Measurements from ENCODE around the gene RUNX2. TPM values are rescaled to one million over a fixed set of nuclear protein-coding genes. Genes with fewer than 3 reads are reported as not detected.

RUNX2 gene
- polyA plus RNA-seq, 1 of the 3 experiments (the other 2 are of a cell fraction), result 4.4 TPM

DNA sequence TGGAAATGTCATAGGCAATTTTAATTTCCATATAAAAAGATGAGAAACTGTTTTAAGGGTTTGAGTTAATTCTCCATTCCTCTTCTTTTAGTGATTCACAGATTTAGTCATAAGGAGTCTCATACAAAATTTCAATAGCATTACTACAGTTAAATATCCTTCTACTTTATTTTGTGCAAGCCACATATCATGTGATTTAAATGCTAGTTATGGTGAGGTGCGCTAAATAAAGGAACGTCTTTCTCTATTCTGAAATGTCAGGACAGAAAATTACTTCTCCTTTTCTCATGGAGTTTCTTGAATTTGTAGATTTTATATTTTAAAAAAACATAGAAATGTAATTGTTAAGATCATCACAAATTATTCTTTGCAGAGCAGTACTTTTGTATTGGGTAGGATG is 99.6 kb downstream of the RUNX2 start:
- H4K20me1 ChIP-seq (ENCODE audit: insufficient read depth), result no peaks in the 10 kb centered on the region
- POLR2A ChIA-PET, result no interaction called here
- 69% methylated on average over 2 of the region's 2 CpGs for WGBS (ENCODE audit: low lambda C conversion rate)
- no peaks in the 10 kb centered on the region for H3K27me3 ChIP-seq (ENCODE audit: insufficient read depth)
- no peak for DNase-seq
- H3K79me2 ChIP-seq (ENCODE audit: insufficient read depth), result peaks cover 35% of the 10 kb centered on the region
- TF ChIP-seq, protein P1, sequence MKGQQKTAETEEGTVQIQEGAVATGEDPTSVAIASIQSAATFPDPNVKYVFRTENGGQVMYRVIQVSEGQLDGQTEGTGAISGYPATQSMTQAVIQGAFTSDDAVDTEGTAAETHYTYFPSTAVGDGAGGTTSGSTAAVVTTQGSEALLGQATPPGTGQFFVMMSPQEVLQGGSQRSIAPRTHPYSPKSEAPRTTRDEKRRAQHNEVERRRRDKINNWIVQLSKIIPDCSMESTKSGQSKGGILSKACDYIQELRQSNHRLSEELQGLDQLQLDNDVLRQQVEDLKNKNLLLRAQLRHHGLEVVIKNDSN (IDR thresholded peaks at IDR 0.05; ENCODE audit: borderline replicate concordance, low read depth), result no peak
- TF ChIP-seq ELF1 (IDR thresholded peaks at IDR 0.05), result no peak
- TF ChIP-seq RXRA (IDR thresholded peaks at IDR 0.05; ENCODE audit: borderline replicate concordance, low read depth), result no peak
- CTCF ChIA-PET, result no interaction called here
- no peak overlapping the region for H2AFZ ChIP-seq (ENCODE audit: low read depth)
- peaks cover 15% of the 10 kb centered on the region for H3F3A ChIP-seq (replicated peaks; ENCODE audit: insufficient read depth)
- no peak overlapping the region for H3K9ac ChIP-seq
- no peak overlapping the region for H3K4me3 ChIP-seq (ENCODE audit: low read depth in 2 of 2, low read length in 1 of 2)
- H3K36me3 ChIP-seq (replicated peaks in 1 of 2; ENCODE audit: control insufficient read depth in 1 of 2, insufficient read depth in 2 of 2, low read length in 1 of 2), result no peaks in the 10 kb centered on the region
- no peak overlapping the region for H3K4me2 ChIP-seq
- 0 out of 2 replicates have a peak, but pooled peaks cover 3% of the 10 kb centered on the region for H3K9me2 ChIP-seq
- H3K27ac ChIP-seq (ENCODE audit: low read depth in 2 of 2, low read length in 1 of 2), result no peak overlapping the region
- peaks cover 2 to 27% of the 10 kb centered on the region in 2 experiments; a peak in 3 of 4 replicates for H3K4me1 ChIP-seq (ENCODE audit: control insufficient read depth in 1 of 2, insufficient read depth in 2 of 2, low read depth in 1 of 2, low read length in 1 of 2)
- no peaks in the 10 kb centered on the region for H3K9me3 ChIP-seq

DNA sequence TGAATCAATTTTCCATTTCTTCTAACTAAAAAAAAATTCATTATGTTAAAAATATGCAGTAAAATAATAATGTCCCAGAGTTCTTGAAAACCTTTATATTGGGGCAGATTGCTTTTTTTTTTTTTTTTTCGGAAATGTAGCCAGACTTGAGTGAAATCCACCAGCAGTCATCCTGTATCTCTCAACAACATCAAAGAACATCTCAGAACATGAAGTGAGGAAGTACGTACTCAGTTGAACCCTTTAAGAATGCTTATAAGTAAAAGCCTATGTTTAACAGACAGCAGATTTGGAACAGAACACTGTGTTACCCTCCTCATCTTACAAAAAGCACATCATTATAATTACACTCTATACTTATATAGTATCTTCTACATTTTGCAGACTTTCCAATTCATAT is 100.6 kb downstream of the RUNX2 start:
- WGBS (ENCODE audit: low lambda C conversion rate), result 59% methylated on average over 2 of the region's 2 CpGs
- Histone ChIP-seq H3F3A (replicated peaks; ENCODE audit: insufficient read depth) (peaks cover 25% of the 10 kb centered on the region), H3K36me3 (replicated peaks in 1 of 2; ENCODE audit: control insufficient read depth in 1 of 2, insufficient read depth in 2 of 2, low read length in 1 of 2) (no peaks in the 10 kb centered on the region), H3K9me2 (0 out of 2 replicates have a peak, but pooled peaks cover 3% of the 10 kb centered on the region), H2AFZ (ENCODE audit: low read depth) (no peak overlapping the region; the same call in 1 of the 2 replicates), H3K27me3 (ENCODE audit: insufficient read depth) (no peaks in the 10 kb centered on the region), H3K9ac (no peak overlapping the region), H3K27ac (ENCODE audit: low read depth in 2 of 2, low read length in 1 of 2) (no peak overlapping the region), H3K9me3 (no peaks in the 10 kb centered on the region), H3K79me2 (ENCODE audit: insufficient read depth) (peaks cover 27% of the 10 kb centered on the region), H3K4me3 (ENCODE audit: low read depth in 2 of 2, low read length in 1 of 2) (no peak overlapping the region), H4K20me1 (ENCODE audit: insufficient read depth) (no peaks in the 10 kb centered on the region), H3K4me1 (ENCODE audit: control insufficient read depth in 1 of 2, insufficient read depth in 2 of 2, low read depth in 1 of 2, low read length in 1 of 2) (peaks cover 0 to 35% of the 10 kb centered on the region in 2 experiments; a peak in 2 of 4 replicates), H3K4me2 (no peak overlapping the region)
- ChIA-PET CTCF (no interaction called here), POLR2A (no interaction called here)
- no peak for DNase-seq
- no peak for TF ChIP-seq POLR2AphosphoS5 (IDR thresholded peaks at IDR 0.05; ENCODE audit: low read depth, low read length)
- TF ChIP-seq, protein P2, sequence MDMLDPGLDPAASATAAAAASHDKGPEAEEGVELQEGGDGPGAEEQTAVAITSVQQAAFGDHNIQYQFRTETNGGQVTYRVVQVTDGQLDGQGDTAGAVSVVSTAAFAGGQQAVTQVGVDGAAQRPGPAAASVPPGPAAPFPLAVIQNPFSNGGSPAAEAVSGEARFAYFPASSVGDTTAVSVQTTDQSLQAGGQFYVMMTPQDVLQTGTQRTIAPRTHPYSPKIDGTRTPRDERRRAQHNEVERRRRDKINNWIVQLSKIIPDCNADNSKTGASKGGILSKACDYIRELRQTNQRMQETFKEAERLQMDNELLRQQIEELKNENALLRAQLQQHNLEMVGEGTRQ (IDR thresholded peaks at IDR 0.05; ENCODE audit: borderline replicate concordance, low read depth, low read length), result no peak
- no peak for TF ChIP-seq EP300 (IDR thresholded peaks at IDR 0.05; ENCODE audit: borderline replicate concordance in 1 of 2, low read depth in 1 of 2, low read length in 1 of 2)
- TF ChIP-seq FOXM1 (IDR thresholded peaks at IDR 0.05; ENCODE audit: low read depth), result no peak
- TF ChIP-seq SMC3 (IDR thresholded peaks at IDR 0.05; ENCODE audit: low read depth, low read length), result no peak
- no peak for TF ChIP-seq CHD2 (IDR thresholded peaks at IDR 0.05; ENCODE audit: low read length, partially characterized antibody)
- TF ChIP-seq, protein P3, sequence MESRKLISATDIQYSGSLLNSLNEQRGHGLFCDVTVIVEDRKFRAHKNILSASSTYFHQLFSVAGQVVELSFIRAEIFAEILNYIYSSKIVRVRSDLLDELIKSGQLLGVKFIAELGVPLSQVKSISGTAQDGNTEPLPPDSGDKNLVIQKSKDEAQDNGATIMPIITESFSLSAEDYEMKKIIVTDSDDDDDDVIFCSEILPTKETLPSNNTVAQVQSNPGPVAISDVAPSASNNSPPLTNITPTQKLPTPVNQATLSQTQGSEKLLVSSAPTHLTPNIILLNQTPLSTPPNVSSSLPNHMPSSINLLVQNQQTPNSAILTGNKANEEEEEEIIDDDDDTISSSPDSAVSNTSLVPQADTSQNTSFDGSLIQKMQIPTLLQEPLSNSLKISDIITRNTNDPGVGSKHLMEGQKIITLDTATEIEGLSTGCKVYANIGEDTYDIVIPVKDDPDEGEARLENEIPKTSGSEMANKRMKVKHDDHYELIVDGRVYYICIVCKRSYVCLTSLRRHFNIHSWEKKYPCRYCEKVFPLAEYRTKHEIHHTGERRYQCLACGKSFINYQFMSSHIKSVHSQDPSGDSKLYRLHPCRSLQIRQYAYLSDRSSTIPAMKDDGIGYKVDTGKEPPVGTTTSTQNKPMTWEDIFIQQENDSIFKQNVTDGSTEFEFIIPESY (IDR thresholded peaks at IDR 0.05; ENCODE audit: borderline replicate concordance, low read depth), result no peak
- TF ChIP-seq, protein P4, sequence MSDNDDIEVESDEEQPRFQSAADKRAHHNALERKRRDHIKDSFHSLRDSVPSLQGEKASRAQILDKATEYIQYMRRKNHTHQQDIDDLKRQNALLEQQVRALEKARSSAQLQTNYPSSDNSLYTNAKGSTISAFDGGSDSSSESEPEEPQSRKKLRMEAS (IDR thresholded peaks at IDR 0.05; ENCODE audit: low read depth), result no peak
- no peak for TF ChIP-seq JUND (IDR thresholded peaks at IDR 0.05)
- no peak for TF ChIP-seq YY1 (IDR thresholded peaks at IDR 0.05; ENCODE audit: low read depth)
- no peak for TF ChIP-seq SIN3A (IDR thresholded peaks at IDR 0.05; ENCODE audit: borderline replicate concordance, low read depth, low read length)
- no peak for TF ChIP-seq ELF1 (IDR thresholded peaks at IDR 0.05)
- no peak for TF ChIP-seq EZH2phosphoT487 (IDR thresholded peaks at IDR 0.05; ENCODE audit: borderline replicate concordance, low read depth)
- TF ChIP-seq, protein P5, sequence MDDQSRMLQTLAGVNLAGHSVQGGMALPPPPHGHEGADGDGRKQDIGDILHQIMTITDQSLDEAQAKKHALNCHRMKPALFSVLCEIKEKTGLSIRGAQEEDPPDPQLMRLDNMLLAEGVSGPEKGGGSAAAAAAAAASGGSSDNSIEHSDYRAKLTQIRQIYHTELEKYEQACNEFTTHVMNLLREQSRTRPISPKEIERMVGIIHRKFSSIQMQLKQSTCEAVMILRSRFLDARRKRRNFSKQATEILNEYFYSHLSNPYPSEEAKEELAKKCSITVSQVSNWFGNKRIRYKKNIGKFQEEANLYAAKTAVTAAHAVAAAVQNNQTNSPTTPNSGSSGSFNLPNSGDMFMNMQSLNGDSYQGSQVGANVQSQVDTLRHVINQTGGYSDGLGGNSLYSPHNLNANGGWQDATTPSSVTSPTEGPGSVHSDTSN (IDR thresholded peaks at IDR 0.05), result no peak
- TF ChIP-seq TAF1 (IDR thresholded peaks at IDR 0.05; ENCODE audit: borderline replicate concordance, low read depth, low read length), result no peak
- no peak for TF ChIP-seq FOSL2 (IDR thresholded peaks at IDR 0.05; ENCODE audit: borderline replicate concordance, low read depth)
- TF ChIP-seq TEAD4 (IDR thresholded peaks at IDR 0.05; ENCODE audit: borderline replicate concordance, insufficient read depth), result no peak
- no peak for TF ChIP-seq RFX5 (IDR thresholded peaks at IDR 0.05; ENCODE audit: low read length)
